Right lobe of liver (tissue), 4 donors: Measurements from ENCODE around the gene CDKN3.

Source experiments
- CTCF ChIP-seq, 4 donors: fragments of 200-600 bp in 3 of 4; fragments of 450-650 bp in 1 of 4; IDR thresholded peaks; one replicate each; pipeline versions ENCODE4 v1.5.1 to v1.8.0; 2016 to 2022; ENCODE audit warnings: antibody characterized with exemption in 4 of 4, mild to moderate bottlenecking in 2 of 4
- POLR2A ChIP-seq: fragments of 450-650 bp; IDR thresholded peaks from one replicate; pipeline ENCODE4 v1.6.1; 2017; ENCODE audit warnings: antibody characterized with exemption, mild to moderate bottlenecking
- donor health status: DM: no; HTN: no; CAD: no.
- donor health status: DM: no; HTN: no; CAD: no.
- donor health status: DM: no; HTN: yes; CAD: no.

- no peak for TF ChIP-seq CTCF (IDR thresholded peaks at IDR 0.05)
- no peak for TF ChIP-seq POLR2A
Measured at GRCh38 chr14:54350203-54350602, 46.6 kb upstream of the CDKN3 start.
